Putamen (tissue), 1 donor: ENCODE measurements around the gene ARSK.

Experiments used
- DNase-seq: peaks from one replicate; pipeline ENCODE4 v3.0.0-alpha.2; 2016; ENCODE audit warnings: low spot score

ARSK gene

GRCh38 chr5:95564450-95564849, 9.5 kb downstream of the ARSK start:
- DNase-seq = no peak

GRCh38 chr5:95565280-95565920, 10.5 kb downstream of the ARSK start:
- DNase-seq = no peak

DNA sequence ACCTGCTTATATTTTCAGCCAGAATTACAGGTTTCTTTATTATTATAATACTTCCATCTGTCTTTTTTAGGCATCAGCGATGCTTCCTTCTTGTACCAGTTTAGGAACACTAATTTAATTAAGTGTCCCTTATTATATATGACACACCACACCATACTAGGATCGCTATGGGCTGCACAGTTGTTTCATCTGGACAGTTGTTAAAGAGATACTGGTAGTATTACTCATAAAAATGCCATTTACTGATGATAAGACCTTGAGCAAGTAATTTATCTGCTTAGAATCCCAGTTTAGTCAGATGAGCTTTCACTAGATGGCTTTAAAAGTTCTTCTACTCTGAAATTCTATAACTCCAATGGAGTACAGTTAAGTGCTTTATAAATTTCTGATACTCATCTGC, 17.1 kb downstream of the ARSK start:
- no peak for DNase-seq

DNA sequence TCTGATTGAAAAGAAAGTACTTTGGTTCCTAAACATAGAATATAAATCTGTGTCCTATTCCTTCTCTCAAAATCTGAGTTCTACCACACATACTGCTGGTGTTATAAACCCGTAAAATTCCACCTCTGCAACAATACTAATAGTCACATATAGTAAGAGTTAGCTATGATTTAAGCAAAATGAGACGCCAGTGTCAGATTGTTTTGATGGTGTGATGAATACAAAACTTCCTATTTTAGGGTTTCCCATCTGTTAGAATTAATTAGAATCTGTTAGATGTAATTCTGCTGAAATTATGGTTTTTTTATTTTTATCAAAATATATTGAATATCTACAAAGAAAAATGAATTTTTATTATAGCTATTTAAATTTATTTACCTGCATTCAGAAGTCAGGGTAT, 26.7 kb downstream of the ARSK start:
- DNase-seq = no peak

GRCh38 chr5:95583992-95584391, 29.1 kb downstream of the ARSK start:
- DNase-seq = no peak

DNA sequence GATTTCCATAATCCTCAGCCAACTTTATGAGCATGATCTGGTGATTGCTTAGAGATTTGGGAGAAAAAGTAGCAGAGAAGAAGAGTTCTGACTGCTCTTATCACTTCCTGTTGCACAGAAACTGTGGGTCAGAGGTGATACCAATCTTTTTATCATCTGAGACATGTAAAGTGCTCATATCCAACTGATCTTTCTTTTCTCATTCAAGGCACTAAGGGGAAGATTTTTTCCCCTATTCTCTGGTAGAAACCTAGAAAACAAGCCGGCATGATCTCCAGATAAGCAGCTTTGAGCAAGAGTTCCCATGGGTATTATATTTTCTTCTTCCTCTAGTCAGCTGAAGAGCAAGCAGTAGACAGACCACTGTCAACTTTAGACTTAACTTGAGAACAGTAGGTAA, 36.0 kb downstream of the ARSK start:
- no peak for DNase-seq

- no peak for DNase-seq
Observed at GRCh38 chr5:95591490-95591901, 36.6 kb downstream of the ARSK start.

DNA sequence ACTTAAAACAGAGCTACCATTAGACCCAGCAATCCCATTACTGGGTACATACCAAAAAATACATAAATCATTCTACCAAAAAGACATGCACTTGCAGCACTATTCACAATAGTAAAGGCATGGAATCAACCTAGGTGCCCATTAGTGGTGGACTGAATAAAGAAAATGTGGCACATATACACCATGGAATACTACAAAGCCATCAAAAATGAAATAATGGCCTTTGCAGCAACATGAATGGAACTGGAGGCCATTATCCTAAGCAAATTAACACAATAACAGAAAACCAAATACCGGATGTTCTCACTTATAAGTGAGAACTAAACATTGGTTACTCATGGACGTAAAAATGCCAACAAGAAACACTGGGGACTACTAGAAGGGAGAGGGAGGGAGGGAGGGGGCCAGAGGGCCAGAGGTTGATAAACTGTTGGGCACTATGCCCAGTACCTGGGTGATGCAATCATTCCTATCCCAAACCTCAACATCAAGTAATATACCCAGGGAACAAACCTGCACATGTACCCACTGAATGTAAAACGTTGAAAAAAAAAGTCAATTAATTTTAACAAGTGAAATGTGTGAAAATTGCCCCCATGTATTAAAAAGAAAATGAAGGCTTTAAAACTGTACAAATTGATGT, 40.5 kb downstream of the ARSK start:
- no peak for DNase-seq

DNA sequence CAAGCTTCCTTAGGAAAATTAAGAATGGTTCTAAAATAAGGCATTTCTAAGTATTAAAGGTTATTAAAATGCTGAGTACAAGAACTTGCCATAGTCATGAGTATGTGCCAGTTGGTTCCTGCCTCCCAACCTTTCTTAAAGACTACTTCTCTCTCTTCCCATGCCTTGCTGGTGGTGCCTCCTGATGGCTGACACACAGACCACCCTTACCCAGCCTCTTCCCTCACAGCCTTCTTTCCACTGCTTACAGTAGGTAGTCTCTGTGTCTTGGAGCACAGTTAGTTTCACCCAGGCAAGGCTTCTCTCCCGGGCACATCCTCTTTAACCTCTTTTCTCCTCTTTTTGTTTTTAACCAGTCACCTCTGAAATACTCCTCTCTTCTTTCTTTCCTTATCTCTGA, 44.4 kb downstream of the ARSK start:
- DNase-seq = no peak

DNA sequence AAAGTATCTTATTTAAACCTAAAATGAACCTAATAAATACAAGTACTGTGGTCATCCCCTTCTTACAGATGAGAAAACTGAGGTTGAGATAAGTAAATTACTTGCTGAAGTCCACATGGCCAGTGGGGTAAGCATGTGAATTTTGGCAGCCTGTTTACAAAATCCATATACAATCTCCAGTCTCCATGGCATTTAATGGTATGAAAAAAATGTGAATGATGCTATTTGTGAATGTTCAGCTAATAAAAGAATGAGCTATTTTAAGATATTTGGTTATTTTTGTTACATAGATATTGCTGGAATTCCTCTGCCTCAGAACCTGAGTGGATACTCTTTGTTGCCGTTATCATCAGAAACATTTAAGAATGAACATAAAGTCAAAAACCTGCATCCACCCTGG, 45.7 kb downstream of the ARSK start:
- DNase-seq = no peak

DNA sequence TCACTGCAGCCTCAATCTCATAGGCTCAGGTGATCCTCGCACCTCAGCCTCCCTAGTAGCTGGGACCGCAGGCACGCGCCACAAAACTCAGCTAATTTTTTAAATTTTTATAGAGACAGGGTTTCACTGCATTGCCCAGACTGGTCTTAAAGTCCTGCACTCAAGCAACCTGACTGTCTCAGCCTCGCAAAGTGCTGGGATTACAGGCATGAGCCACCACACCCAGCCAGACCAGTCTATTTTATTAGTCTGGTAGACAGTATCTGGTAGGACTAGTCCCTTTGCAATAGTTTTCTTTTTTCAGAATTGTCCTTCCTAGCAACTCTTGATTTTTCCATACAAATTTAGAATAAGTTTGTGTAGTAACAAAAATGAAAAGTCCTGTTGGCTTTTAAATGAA, 50.9 kb downstream of the ARSK start:
- DNase-seq = no peak

DNA sequence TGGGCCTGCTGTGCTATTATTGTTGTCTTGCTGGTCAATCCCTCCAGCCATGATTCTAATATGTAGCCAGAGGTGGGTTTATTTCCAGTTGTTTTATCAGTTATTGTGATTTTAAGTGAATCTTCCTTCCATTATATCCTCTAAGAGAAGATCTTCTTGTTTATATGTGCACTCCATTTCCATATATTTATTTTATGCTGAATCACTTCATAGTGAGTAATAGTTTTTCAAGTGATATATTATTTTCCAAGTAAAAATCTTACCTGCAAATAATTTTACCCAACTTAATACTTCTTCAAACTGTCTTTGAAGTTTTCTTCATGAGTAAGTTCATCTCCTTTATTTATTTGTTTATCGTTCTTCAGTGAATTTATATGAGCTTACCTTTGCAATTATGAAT, 51.5 kb downstream of the ARSK start:
- DNase-seq = no peak

DNA sequence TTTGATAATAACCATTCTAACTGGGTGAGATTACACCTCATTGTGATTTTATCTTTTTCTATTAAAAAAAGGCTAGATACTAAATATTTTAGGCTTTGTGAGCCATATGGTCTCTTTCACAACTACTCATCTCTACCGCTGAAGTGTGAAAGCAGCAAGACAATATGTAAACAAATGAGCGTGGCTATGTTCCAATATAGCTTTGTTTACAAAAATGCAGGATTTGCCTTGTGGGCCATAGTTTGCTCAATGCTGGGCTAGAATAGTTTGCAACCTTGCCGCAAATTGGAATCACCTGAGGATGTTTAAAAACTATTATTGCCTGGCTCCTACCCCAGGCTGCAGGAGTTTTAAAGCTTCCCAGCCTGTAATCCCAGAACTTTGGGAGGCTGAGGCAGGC, 54.8 kb downstream of the ARSK start:
- no peak for DNase-seq

DNA sequence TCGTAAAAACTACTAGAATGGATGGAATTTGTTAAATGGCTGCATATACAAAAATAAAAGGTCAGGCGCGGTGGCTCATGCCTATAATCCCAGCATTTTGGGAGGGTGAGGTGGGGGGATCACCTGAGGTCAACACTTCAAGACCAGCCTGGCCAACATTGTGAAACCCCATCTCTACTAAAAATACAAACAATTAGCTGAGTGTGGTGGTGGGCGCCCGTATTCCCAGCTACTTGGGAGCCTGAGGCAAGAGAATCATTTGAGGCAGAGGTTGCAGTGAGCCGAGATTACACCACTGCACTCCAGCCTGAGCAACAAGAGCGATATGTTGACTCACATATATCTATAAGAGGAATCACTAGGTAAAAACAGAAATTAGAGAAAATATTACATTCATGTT, 55.6 kb downstream of the ARSK start:
- no peak for DNase-seq

- DNase-seq = no peak
Observed at GRCh38 chr5:95611396-95611795, 56.5 kb downstream of the ARSK start.

DNA sequence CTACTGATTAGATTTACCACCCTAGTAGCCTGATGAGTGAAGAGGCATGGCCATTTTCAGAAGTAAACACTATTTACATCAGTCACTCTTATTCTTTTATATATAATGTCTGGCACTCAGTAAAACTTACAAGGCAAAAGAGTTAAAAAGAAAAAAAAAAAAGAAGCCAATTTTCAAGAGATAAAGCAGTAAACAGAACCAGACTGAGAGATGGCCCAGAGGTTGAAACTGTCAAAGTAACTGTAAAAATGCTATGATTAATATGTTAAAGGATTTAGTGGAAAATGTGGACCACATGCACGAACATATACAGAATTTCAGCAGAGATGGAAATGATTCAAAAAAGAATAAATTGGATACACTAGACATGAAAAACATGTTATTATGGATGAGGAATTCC, 58.6 kb downstream of the ARSK start:
- DNase-seq = no peak

DNA sequence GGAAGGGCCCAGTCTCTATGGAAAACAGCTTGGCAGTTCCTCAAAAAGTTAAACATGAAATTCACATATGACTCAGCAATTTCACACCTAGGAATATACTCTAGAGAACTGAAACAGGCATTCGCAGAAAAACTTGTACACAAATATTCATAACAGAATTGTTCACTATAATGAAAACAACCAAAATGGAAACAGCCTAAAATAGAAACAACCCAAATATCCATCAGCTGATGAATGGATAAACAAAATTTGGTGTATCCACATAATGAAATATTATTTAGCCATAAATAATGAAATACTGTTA, 60.2 kb downstream of the ARSK start:
- no peak for DNase-seq

- DNase-seq = no peak
Observed at GRCh38 chr5:95617057-95617456, 62.2 kb downstream of the ARSK start.

- DNase-seq = no peak
Observed at GRCh38 chr5:95619096-95619495, 64.2 kb downstream of the ARSK start.

- no peak for DNase-seq
Observed at GRCh38 chr5:95619514-95620029, 64.7 kb downstream of the ARSK start.

DNA sequence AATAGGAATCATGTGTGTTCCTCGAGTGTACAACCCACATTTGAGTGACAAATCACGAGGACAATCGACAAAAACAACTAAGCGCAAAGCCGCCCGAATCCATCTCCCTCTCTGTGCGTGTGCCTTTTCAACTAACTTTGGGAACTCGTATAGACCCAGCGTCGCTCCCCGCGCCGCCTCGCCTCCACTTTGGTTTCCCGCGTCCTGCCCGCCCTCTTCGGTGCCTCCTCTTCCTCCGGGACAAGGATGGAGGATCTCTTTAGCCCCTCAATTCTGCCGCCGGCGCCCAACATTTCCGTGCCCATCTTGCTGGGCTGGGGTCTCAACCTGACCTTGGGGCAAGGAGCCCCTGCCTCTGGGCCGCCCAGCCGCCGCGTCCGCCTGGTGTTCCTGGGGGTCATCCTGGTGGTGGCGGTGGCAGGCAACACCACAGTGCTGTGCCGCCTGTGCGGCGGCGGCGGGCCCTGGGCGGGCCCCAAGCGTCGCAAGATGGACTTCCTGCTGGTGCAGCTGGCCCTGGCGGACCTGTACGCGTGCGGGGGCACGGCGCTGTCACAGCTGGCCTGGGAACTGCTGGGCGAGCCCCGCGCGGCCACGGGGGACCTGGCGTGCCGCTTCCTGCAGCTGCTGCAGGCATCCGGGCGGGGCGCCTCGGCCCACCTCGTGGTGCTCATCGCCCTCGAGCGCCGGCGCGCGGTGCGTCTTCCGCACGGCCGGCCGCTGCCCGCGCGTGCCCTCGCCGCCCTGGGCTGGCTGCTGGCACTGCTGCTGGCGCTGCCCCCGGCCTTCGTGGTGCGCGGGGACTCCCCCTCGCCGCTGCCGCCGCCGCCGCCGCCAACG, 65.3 kb downstream of the ARSK start, which contains the start of gene GPR150:
GPR150 (plus strand) TSS at position 58 of the 840 bp plus-strand sequence; CDS start at position 247, 189 bp downstream.
- DNase-seq = no peak

- no peak for DNase-seq
Observed at GRCh38 chr5:95620870-95621838, 66.3 kb downstream of the ARSK start.
